Tibial nerve (tissue), 4 donors: ENCODE measurements around the gene KPNA3. TPM values are rescaled to one million over a fixed set of nuclear protein-coding genes. Genes with fewer than 3 reads are reported as not detected.
"Not testable (repeated sequence)": the region's sequence is repeated elsewhere in the genome, so short reads cannot be mapped to it uniquely, and the experiment has no call there.

ENCODE experiments used
- DNase-seq, 2 donors: peaks; one replicate each; pipeline ENCODE4 v3.0.0-alpha.2; 2019; ENCODE audit warnings: low spot score in 2 of 2
- H3K27ac ChIP-seq, 4 donors: fragments of 200-600 bp; sonication (generic) in 3 of 4; one replicate each; pipeline ENCODE4 v1.5.1; 2017 to 2019; ENCODE audit warnings: mild to moderate bottlenecking in 1 of 4
- H3K27me3 ChIP-seq, 2 donors: fragments of 200-600 bp; sonication (generic) in 1 of 2; one replicate each; pipeline versions ENCODE4 v1.5.1 to v1.6.0; 2017 to 2019
- H3K36me3 ChIP-seq, 3 donors: fragments of 200-600 bp; sonication (generic); one replicate each; pipeline ENCODE4 v1.5.1; 2018 to 2019
- H3K4me1 ChIP-seq, 4 donors: fragments of 200-600 bp; sonication (generic) in 3 of 4; one replicate each; pipeline ENCODE4 v1.5.1; 2017 to 2019
- H3K4me3 ChIP-seq, 4 donors: fragments of 200-600 bp; sonication (generic) in 3 of 4; one replicate each; pipeline ENCODE4 v1.5.1; 2017 to 2019; ENCODE audit warnings: mild to moderate bottlenecking in 1 of 4, moderate library complexity in 1 of 4
- H3K9me3 ChIP-seq, 4 donors: fragments of 200-600 bp; sonication (generic) in 3 of 4; one replicate each; pipeline ENCODE4 v1.5.1; 2017 to 2019
- CTCF ChIP-seq, 5 experiments: fragments of 200-600 bp in 3 of 5; fragments of 450-650 bp in 2 of 5; sonication (generic) in 3 of 5; IDR thresholded peaks; one replicate each; pipeline ENCODE4 v1.5.1; 2016 to 2019; ENCODE audit warnings: antibody characterized with exemption in 5 of 5, mild to moderate bottlenecking in 3 of 5, moderate library complexity in 2 of 5
- EP300 ChIP-seq, 2 donors: sonication (generic); formaldehyde crosslinking; IDR thresholded peaks; one replicate each; pipeline ENCODE4 v1.6.1; 2017; ENCODE audit warnings: antibody characterized with exemption in 2 of 2, mild to moderate bottlenecking in 1 of 2
- POLR2A ChIP-seq, 2 donors: fragments of 450-650 bp; IDR thresholded peaks; one replicate each; pipeline ENCODE4 v1.6.1; 2017; ENCODE audit warnings: antibody characterized with exemption in 2 of 2, mild to moderate bottlenecking in 2 of 2, moderate library complexity in 2 of 2
- WGBS, 2 donors: methylation state at CpG; one replicate each; pipeline ENCODE4 v1.1.5; 2018; 5-methylcytosine and 5-hydroxymethylcytosine counted together
- total RNA-seq, 4 donors: library from RNA; depleted of rRNA; stranded (reverse); fragments of >200 nt; gene quantifications; one replicate each; pipeline ENCODE4 v1.1.0, GENCODE V29; 2016

KPNA3 gene
- total RNA-seq, 4 donors from 2014 or later = 19.8 to 29.9 (median 23.2) TPM

- Histone ChIP-seq H3K4me3 (no peak overlapping the region), H3K27ac (no peak overlapping the region), H3K36me3 (no peaks in the 10 kb centered on the region), H3K9me3 (no peaks in the 10 kb centered on the region), H3K4me1 (no peaks in the 10 kb centered on the region), H3K27me3 (no peaks in the 10 kb centered on the region)
- WGBS, 2 donors = 77 to 78% methylated on average over 2 of the region's 2 CpGs
- no peak for DNase-seq
- TF ChIP-seq EP300 (IDR thresholded peaks at IDR 0.05) (no peak), CTCF (IDR thresholded peaks at IDR 0.05) (no peak), POLR2A (IDR thresholded peaks at IDR 0.05) (no peak)
Measured at GRCh38 chr13:49820591-49821215, 28.2 kb upstream of the KPNA3 start.

- H3K27me3 ChIP-seq, H3K4me1 ChIP-seq, DNase-seq, H3K36me3 ChIP-seq, H3K4me3 ChIP-seq, H3K27ac ChIP-seq, H3K9me3 ChIP-seq: not testable (repeated sequence)
- WGBS, 2 donors = 95 to 97% methylated on average over 4 of the region's 4 CpGs
Measured at GRCh38 chr13:49816047-49816446, 23.6 kb upstream of the KPNA3 start.

GRCh38 chr13:49814551-49815270 lies 22.2 kb upstream of the KPNA3 start:
- Histone ChIP-seq H3K27ac (no peak overlapping the region), H3K9me3 (no peaks in the 10 kb centered on the region), H3K4me3 (no peak overlapping the region), H3K27me3 (no peaks in the 10 kb centered on the region), H3K36me3 (no peaks in the 10 kb centered on the region), H3K4me1 (no peaks in the 10 kb centered on the region)
- 70 to 81% methylated on average over 7 of the region's 7 CpGs for WGBS, 2 donors
- DNase-seq = no peak
- TF ChIP-seq CTCF (IDR thresholded peaks at IDR 0.05) (no peak), EP300 (IDR thresholded peaks at IDR 0.05) (no peak), POLR2A (IDR thresholded peaks at IDR 0.05) (no peak)

GRCh38 chr13:49812812-49813211 lies 20.3 kb upstream of the KPNA3 start:
- no peak for TF ChIP-seq POLR2A (IDR thresholded peaks at IDR 0.05)
- TF ChIP-seq EP300 (IDR thresholded peaks at IDR 0.05) = no peak
- no peak for TF ChIP-seq CTCF (IDR thresholded peaks at IDR 0.05)
- Histone ChIP-seq H3K9me3 (no peaks in the 10 kb centered on the region), H3K36me3 (no peaks in the 10 kb centered on the region), H3K27me3 (peaks cover 0 to 4% of the 10 kb centered on the region in 2 donors), H3K4me3 (no peak overlapping the region), H3K27ac (no peak overlapping the region), H3K4me1 (no peaks in the 10 kb centered on the region)
- DNase-seq = no peak
- WGBS, 2 donors = 33 to 50% methylated on average over 4 of the region's 4 CpGs

- Histone ChIP-seq H3K4me1 (no peaks in the 10 kb centered on the region), H3K27me3 (peaks cover 0 to 4% of the 10 kb centered on the region in 2 donors), H3K9me3 (no peaks in the 10 kb centered on the region), H3K36me3 (no peaks in the 10 kb centered on the region), H3K27ac (no peak overlapping the region), H3K4me3 (no peak overlapping the region)
- TF ChIP-seq CTCF (IDR thresholded peaks at IDR 0.05) (no peak), POLR2A (IDR thresholded peaks at IDR 0.05) (no peak), EP300 (IDR thresholded peaks at IDR 0.05) (no peak)
- 91 to 92% methylated on average over 4 of the region's 4 CpGs for WGBS, 2 donors
- no peak for DNase-seq
Measured at GRCh38 chr13:49811527-49811908, 19.0 kb upstream of the KPNA3 start.
